ENCODE results near the gene LLGL2. TPM values are rescaled to one million over a fixed set of nuclear protein-coding genes. Genes with fewer than 3 reads are reported as not detected.

The LLGL2 gene
- total and polyA plus RNA-seq, 8 donors, result 72.3 to 565 (median 174) TPM

DNA sequence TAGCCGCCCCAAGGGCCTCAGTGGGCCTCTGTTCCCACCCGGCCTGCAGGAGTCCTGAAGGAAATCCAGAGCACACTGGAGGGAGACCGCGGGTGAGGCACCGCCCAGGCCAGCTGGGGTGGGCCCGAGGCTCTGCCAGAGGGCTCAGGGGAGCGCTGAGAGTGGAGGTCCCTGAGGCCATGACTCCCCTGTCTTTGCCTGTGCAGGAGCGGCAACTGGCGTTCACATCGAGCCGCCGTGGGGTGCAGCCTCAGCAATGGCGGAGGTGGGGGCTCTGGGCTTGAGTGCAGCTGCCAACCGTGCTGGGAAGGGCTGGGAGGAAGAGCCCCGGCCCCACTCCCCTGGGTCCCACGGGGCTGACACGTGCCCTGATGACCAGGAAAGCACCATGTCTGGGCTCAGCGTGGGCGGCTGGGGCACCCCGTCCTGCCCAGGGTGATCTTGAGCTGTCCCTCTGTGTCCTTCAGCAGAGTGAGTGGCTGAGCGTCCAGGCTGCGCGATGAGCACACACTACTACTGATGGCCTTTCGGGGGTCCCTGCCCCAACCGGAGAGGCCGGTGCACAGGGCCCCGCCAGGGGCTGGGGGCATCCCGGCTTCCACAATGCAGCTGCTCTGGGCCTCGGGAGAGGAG, 49.0 kb downstream of the LLGL2 start:
- Histone ChIP-seq H3K36me3 (peaks cover 19 to 59% (median 54%) of the 10 kb centered on the region in 4 donors), H3K9me3 (no peaks in the 10 kb centered on the region), H3K27ac (no peak overlapping the region), H3K4me3 (no peak overlapping the region), H3K4me1 (peaks cover 0 to 27% (median 8%) of the 10 kb centered on the region in 4 donors), H3K27me3 (no peaks in the 10 kb centered on the region)
- intact Hi-C loops (cut with DNase I; ENCODE audit: low total_unique reads), result no loop called here
- no peak for DNase-seq
- WGBS, 5 donors, result 85 to 88% (median 87%) methylated on average over 19 to 29 of the region's 29 CpGs
- TF ChIP-seq POLR2AphosphoS5 (IDR thresholded peaks at IDR 0.05) (no peak), POLR2A (IDR thresholded peaks at IDR 0.05) (no peak), EP300 (IDR thresholded peaks at IDR 0.05) (no peak)
- TF ChIP-seq, protein P1, sequence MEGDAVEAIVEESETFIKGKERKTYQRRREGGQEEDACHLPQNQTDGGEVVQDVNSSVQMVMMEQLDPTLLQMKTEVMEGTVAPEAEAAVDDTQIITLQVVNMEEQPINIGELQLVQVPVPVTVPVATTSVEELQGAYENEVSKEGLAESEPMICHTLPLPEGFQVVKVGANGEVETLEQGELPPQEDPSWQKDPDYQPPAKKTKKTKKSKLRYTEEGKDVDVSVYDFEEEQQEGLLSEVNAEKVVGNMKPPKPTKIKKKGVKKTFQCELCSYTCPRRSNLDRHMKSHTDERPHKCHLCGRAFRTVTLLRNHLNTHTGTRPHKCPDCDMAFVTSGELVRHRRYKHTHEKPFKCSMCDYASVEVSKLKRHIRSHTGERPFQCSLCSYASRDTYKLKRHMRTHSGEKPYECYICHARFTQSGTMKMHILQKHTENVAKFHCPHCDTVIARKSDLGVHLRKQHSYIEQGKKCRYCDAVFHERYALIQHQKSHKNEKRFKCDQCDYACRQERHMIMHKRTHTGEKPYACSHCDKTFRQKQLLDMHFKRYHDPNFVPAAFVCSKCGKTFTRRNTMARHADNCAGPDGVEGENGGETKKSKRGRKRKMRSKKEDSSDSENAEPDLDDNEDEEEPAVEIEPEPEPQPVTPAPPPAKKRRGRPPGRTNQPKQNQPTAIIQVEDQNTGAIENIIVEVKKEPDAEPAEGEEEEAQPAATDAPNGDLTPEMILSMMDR (IDR thresholded peaks at IDR 0.05), result no peak

DNA sequence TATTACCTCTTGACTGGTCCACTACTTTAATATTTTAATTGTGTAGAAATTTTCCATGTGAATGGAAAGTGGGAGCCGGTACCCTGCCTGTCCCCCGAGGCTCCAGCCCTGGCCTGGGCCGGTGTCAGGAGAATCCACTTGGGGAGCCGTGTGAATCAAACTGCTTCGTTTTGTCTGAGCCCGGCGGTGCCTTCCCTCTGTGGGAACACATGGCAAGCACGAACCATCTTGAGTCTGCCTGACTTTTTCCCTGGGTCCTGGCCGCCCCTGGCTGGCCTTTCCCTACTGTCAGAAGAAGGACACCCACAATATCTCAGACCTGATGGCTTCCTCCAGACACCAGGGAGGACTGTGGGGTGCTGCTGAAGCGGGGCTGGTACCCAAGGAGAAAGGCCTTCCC, 49.7 kb downstream of the LLGL2 start:
- Histone ChIP-seq H3K9me3 (no peaks in the 10 kb centered on the region), H3K4me1 (peaks cover 0 to 27% (median 8%) of the 10 kb centered on the region in 4 donors), H3K27ac (no peak overlapping the region), H3K36me3 (peaks cover 12 to 53% (median 48%) of the 10 kb centered on the region in 4 donors), H3K27me3 (no peaks in the 10 kb centered on the region), H3K4me3 (no peak overlapping the region)
- TF ChIP-seq POLR2AphosphoS5 (IDR thresholded peaks at IDR 0.05) (no peak), POLR2A (IDR thresholded peaks at IDR 0.05) (no peak), EP300 (IDR thresholded peaks at IDR 0.05) (no peak)
- TF ChIP-seq, protein P1 (IDR thresholded peaks at IDR 0.05), result no peak
- no peak for DNase-seq
- whole genome bisulfite sequencing, 5 donors, result 82 to 96% (median 91%) methylated on average over 10 of the region's 10 CpGs
- intact Hi-C loops (cut with DNase I; ENCODE audit: low total_unique reads), result no loop called here

DNA sequence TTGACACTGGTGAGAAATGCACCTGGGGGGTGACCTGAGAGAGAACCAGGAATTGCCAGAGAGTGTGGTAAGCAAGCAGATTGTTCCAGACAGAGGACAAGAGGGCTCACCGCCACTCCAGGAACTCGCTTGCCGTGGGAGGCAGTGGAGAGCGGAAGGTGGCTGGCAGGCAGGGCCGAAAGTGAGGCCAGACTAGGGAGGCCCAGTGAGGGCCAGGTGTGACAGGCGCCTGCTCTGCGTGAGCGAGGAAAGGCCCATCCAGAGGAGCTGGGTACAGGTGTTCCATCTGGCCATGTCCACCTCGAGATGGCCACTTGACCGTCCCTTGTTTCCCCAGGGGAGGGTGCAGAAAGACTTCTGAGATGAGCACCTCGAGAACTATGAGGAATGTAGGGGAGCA, 50.2 kb downstream of the LLGL2 start:
- TF ChIP-seq EP300 (IDR thresholded peaks at IDR 0.05), result no peak
- TF ChIP-seq, protein P1 (IDR thresholded peaks at IDR 0.05), result no peak
- no peak for TF ChIP-seq POLR2A (IDR thresholded peaks at IDR 0.05)
- Histone ChIP-seq H3K9me3 (no peaks in the 10 kb centered on the region), H3K27ac (peak overlapping the region in 2 of 5 donors; percentile 6 to 8)

DNA sequence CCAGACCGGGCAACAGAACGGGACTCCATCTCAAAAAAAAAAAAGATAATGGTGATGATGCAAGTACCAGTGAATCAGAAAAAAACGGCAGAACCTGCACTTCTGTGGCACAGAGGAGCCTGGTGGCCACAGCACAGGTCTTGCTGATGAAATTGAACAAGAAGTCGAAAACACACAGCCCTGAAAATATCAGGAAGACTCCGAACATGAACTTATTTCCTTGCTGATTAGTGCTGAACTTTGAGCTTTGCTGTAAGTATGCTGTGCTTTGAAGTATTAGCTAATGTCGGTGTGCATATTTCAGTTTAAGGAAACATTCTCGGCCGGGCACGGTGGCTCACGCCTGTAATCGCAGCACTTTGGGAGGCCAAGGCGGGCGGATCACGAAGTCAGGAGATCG, 51.2 kb downstream of the LLGL2 start:
- Histone ChIP-seq H3K9me3 (no peaks in the 10 kb centered on the region), H3K4me1 (peaks cover 0 to 16% (median 4%) of the 10 kb centered on the region in 4 donors), H3K4me3 (no peak overlapping the region), H3K27ac (peak overlapping the region in 4 of 5 donors; percentile 12 to 25 (median 20)), H3K36me3 (peaks cover 8 to 38% (median 33%) of the 10 kb centered on the region in 4 donors), H3K27me3 (no peaks in the 10 kb centered on the region)
- DNase-seq, result peak; percentile 35 to 53
- peak in 1 of 3 donors; percentile 31 for TF ChIP-seq POLR2AphosphoS5 (IDR thresholded peaks at IDR 0.05)
- TF ChIP-seq, protein P1 (IDR thresholded peaks at IDR 0.05), result no peak
- 45 to 82% (median 51%) methylated on average over 13 to 15 of the region's 15 CpGs for WGBS, 5 donors
- intact Hi-C loops (cut with DNase I; ENCODE audit: low total_unique reads), result no loop called here

More for the DNA sequence above, 50.2 kb downstream of the LLGL2 start:
- Histone ChIP-seq H3K4me3 (no peak overlapping the region), H3K36me3 (peaks cover 10 to 47% (median 42%) of the 10 kb centered on the region in 4 donors), H3K27me3 (no peaks in the 10 kb centered on the region), H3K4me1 (peaks cover 0 to 25% (median 7%) of the 10 kb centered on the region in 4 donors)
- intact Hi-C loops (cut with DNase I; ENCODE audit: low total_unique reads), result no loop called here
- 69 to 93% (median 91%) methylated on average over 11 of the region's 11 CpGs for WGBS, 5 donors
- DNase-seq, result no peak

Data from stomach (tissue), 9 donors.